ENCODE data around the gene HS3ST2.

Gene HS3ST2

GRCh38 chr16:22805326-22805725 lies 8.6 kb upstream of the HS3ST2 start:
- Histone ChIP-seq H3K36me3 (ENCODE audit: low read length) (no peaks in the 10 kb centered on the region), H3K27ac (ENCODE audit: low read depth, low read length) (no peak overlapping the region), H3F3A (ENCODE audit: insufficient read depth) (no peaks in the 10 kb centered on the region), H3K9me3 (ENCODE audit: insufficient read depth, low read length) (no peaks in the 10 kb centered on the region), H3K9me2 (replicated peaks; ENCODE audit: insufficient read depth, low read length) (no peaks in the 10 kb centered on the region), H2AFZ (ENCODE audit: low read depth, low read length, severe bottlenecking) (no peak overlapping the region), H3K4me2 (ENCODE audit: low read depth, low read length, poor library complexity, severe bottlenecking) (no peak overlapping the region), H3K27me3 (ENCODE audit: low read length) (0 out of 2 replicates have a peak, but pooled peaks cover 2% of the 10 kb centered on the region), H4K20me1 (ENCODE audit: low read depth, low read length) (no peaks in the 10 kb centered on the region), H3K9ac (ENCODE audit: low read length) (no peak overlapping the region), H3K4me3 (ENCODE audit: insufficient read depth, low read length, poor library complexity, severe bottlenecking) (no peak overlapping the region), H3K79me2 (ENCODE audit: insufficient read depth, low read length) (no peaks in the 10 kb centered on the region)
- TF ChIP-seq EZH2phosphoT487 (conservative IDR thresholded peaks at IDR 0.05; ENCODE audit: low read length) (no peak), CTCF (IDR thresholded peaks at IDR 0.05; ENCODE audit: insufficient read depth, low read length, poor library complexity, severe bottlenecking) (no peak)

DNA sequence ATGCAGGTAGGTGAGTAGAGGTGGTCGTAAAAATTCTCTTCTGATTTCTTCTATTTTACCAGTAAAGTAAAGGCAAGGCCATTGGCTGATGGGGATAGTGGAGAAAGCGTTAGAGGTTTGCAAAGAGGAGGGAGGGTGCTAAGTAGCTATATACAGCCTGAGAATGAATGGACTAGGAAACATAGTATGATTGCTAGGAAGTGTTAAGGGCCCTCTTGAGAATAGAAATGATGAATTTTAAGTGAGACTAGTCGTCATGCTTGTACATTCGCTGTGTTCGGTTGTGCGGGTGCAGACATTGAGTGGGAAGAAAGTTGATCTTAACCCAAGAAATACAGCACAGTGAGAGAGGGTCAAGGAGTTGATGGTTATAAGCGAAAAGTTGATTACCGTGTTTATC lies 7.2 kb upstream of the HS3ST2 start:
- H3K27ac ChIP-seq (ENCODE audit: low read depth, low read length): no peak overlapping the region
- H3K4me2 ChIP-seq (ENCODE audit: low read depth, low read length, poor library complexity, severe bottlenecking): no peak overlapping the region
- no peaks in the 10 kb centered on the region for H3K9me3 ChIP-seq (ENCODE audit: insufficient read depth, low read length)
- H3K36me3 ChIP-seq (ENCODE audit: low read length): no peaks in the 10 kb centered on the region
- no peaks in the 10 kb centered on the region for H3K9me2 ChIP-seq (replicated peaks; ENCODE audit: insufficient read depth, low read length)
- H3K9ac ChIP-seq (ENCODE audit: low read length): no peak overlapping the region
- no peak for TF ChIP-seq EZH2phosphoT487 (conservative IDR thresholded peaks at IDR 0.05; ENCODE audit: low read length)
- no peaks in the 10 kb centered on the region for H3K79me2 ChIP-seq (ENCODE audit: insufficient read depth, low read length)
- H3F3A ChIP-seq (ENCODE audit: insufficient read depth): no peaks in the 10 kb centered on the region
- no peak overlapping the region for H2AFZ ChIP-seq (ENCODE audit: low read depth, low read length, severe bottlenecking)
- no peaks in the 10 kb centered on the region for H3K27me3 ChIP-seq (ENCODE audit: low read length)
- no peaks in the 10 kb centered on the region for H4K20me1 ChIP-seq (ENCODE audit: low read depth, low read length)
- H3K4me3 ChIP-seq (ENCODE audit: insufficient read depth, low read length, poor library complexity, severe bottlenecking): no peak overlapping the region

- H3K79me2 ChIP-seq (ENCODE audit: insufficient read depth, low read length): no peaks in the 10 kb centered on the region
- H3K36me3 ChIP-seq (ENCODE audit: low read length): no peaks in the 10 kb centered on the region
- H3K27ac ChIP-seq (ENCODE audit: low read depth, low read length): no peak overlapping the region
- no peak overlapping the region for H3K4me3 ChIP-seq (ENCODE audit: insufficient read depth, low read length, poor library complexity, severe bottlenecking)
- H4K20me1 ChIP-seq (ENCODE audit: low read depth, low read length): no peaks in the 10 kb centered on the region
- H3K9ac ChIP-seq (ENCODE audit: low read length): no peak overlapping the region
- H3K27me3 ChIP-seq (ENCODE audit: low read length): no peaks in the 10 kb centered on the region
- no peaks in the 10 kb centered on the region for H3K9me2 ChIP-seq (replicated peaks; ENCODE audit: insufficient read depth, low read length)
- no peak overlapping the region for H2AFZ ChIP-seq (ENCODE audit: low read depth, low read length, severe bottlenecking)
- no peak overlapping the region for H3K4me2 ChIP-seq (ENCODE audit: low read depth, low read length, poor library complexity, severe bottlenecking)
- H3F3A ChIP-seq (ENCODE audit: insufficient read depth): no peaks in the 10 kb centered on the region
- H3K9me3 ChIP-seq (ENCODE audit: insufficient read depth, low read length): no peaks in the 10 kb centered on the region
- TF ChIP-seq EZH2phosphoT487 (conservative IDR thresholded peaks at IDR 0.05; ENCODE audit: low read length): no peak
These were observed 3.7 kb upstream of the HS3ST2 start for GRCh38 chr16:22810226-22810625.

- no peak overlapping the region for H2AFZ ChIP-seq (ENCODE audit: low read depth, low read length, severe bottlenecking)
- no peak overlapping the region for H3K4me3 ChIP-seq (ENCODE audit: insufficient read depth, low read length, poor library complexity, severe bottlenecking)
- no peak overlapping the region for H3K4me2 ChIP-seq (ENCODE audit: low read depth, low read length, poor library complexity, severe bottlenecking)
- H3K79me2 ChIP-seq (ENCODE audit: insufficient read depth, low read length): no peaks in the 10 kb centered on the region
- H3K9ac ChIP-seq (ENCODE audit: low read length): no peak overlapping the region
- H3K27me3 ChIP-seq (ENCODE audit: low read length): no peaks in the 10 kb centered on the region
- H3K36me3 ChIP-seq (ENCODE audit: low read length): no peaks in the 10 kb centered on the region
- no peaks in the 10 kb centered on the region for H3K9me2 ChIP-seq (replicated peaks; ENCODE audit: insufficient read depth, low read length)
- no peaks in the 10 kb centered on the region for H4K20me1 ChIP-seq (ENCODE audit: low read depth, low read length)
- H3K27ac ChIP-seq (ENCODE audit: low read depth, low read length): no peak overlapping the region
- TF ChIP-seq EZH2phosphoT487 (conservative IDR thresholded peaks at IDR 0.05; ENCODE audit: low read length): no peak
- no peaks in the 10 kb centered on the region for H3K9me3 ChIP-seq (ENCODE audit: insufficient read depth, low read length)
- H3F3A ChIP-seq (ENCODE audit: insufficient read depth): no peaks in the 10 kb centered on the region
These were observed 577 bp upstream of the HS3ST2 start for GRCh38 chr16:22813223-22813947.

DNA sequence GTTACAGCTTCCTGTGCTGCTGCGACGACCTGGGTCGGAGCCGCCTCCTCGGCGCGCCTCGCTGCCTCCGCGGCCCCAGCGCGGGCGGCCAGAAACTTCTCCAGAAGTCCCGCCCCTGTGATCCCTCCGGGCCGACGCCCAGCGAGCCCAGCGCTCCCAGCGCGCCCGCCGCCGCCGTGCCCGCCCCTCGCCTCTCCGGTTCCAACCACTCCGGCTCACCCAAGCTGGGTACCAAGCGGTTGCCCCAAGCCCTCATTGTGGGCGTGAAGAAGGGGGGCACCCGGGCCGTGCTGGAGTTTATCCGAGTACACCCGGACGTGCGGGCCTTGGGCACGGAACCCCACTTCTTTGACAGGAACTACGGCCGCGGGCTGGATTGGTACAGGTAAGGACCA lies 746 bp downstream of the HS3ST2 start:
- H3K36me3 ChIP-seq (ENCODE audit: low read length): no peaks in the 10 kb centered on the region
- no peak overlapping the region for H3K9ac ChIP-seq (ENCODE audit: low read length)
- no peak overlapping the region for H3K27ac ChIP-seq (ENCODE audit: low read depth, low read length)
- no peaks in the 10 kb centered on the region for H3K9me2 ChIP-seq (replicated peaks; ENCODE audit: insufficient read depth, low read length)
- no peak overlapping the region for H3K4me2 ChIP-seq (ENCODE audit: low read depth, low read length, poor library complexity, severe bottlenecking)
- no peak overlapping the region for H3K4me3 ChIP-seq (ENCODE audit: insufficient read depth, low read length, poor library complexity, severe bottlenecking)
- no peak overlapping the region for H2AFZ ChIP-seq (ENCODE audit: low read depth, low read length, severe bottlenecking)
- no peaks in the 10 kb centered on the region for H3K9me3 ChIP-seq (ENCODE audit: insufficient read depth, low read length)
- no peaks in the 10 kb centered on the region for H3K27me3 ChIP-seq (ENCODE audit: low read length)
- H3K79me2 ChIP-seq (ENCODE audit: insufficient read depth, low read length): no peaks in the 10 kb centered on the region
- H4K20me1 ChIP-seq (ENCODE audit: low read depth, low read length): no peaks in the 10 kb centered on the region
- H3F3A ChIP-seq (ENCODE audit: insufficient read depth): no peaks in the 10 kb centered on the region
- TF ChIP-seq CTCF (IDR thresholded peaks at IDR 0.05; ENCODE audit: insufficient read depth, low read length, poor library complexity, severe bottlenecking) (no peak), EZH2phosphoT487 (conservative IDR thresholded peaks at IDR 0.05; ENCODE audit: low read length) (no peak)
